ENCODE results near the gene CNNM1. TPM values are rescaled to one million over a fixed set of nuclear protein-coding genes. Genes with fewer than 3 reads are reported as not detected.
A peak's percentile ranks its signal among the peaks of the same experiment; 100 is the strongest.

Gene CNNM1
- polyA plus RNA-seq, 6 donors from 2014 or later: not detected

GRCh38 chr10:99431190-99431760 is 102.1 kb downstream of the CNNM1 start:
- H3K27me3 Mint-ChIP-seq: no peaks in the 10 kb centered on the region
- H3K4me3 Mint-ChIP-seq: peak overlapping the region; percentile 88 to 99 (median 98)
- no peaks in the 10 kb centered on the region for H3K36me3 Mint-ChIP-seq
- H3K9me3 Mint-ChIP-seq: no peaks in the 10 kb centered on the region
- DNase-seq: peak; percentile 29
- peaks cover 20 to 34% (median 29%) of the 10 kb centered on the region in 3 donors for H3K4me1 Mint-ChIP-seq
- ATAC-seq (ENCODE audit: low read depth in 2 of 2): no peak
- H3K27ac Mint-ChIP-seq: peak overlapping the region; percentile 93 to 99 (median 98)

DNA sequence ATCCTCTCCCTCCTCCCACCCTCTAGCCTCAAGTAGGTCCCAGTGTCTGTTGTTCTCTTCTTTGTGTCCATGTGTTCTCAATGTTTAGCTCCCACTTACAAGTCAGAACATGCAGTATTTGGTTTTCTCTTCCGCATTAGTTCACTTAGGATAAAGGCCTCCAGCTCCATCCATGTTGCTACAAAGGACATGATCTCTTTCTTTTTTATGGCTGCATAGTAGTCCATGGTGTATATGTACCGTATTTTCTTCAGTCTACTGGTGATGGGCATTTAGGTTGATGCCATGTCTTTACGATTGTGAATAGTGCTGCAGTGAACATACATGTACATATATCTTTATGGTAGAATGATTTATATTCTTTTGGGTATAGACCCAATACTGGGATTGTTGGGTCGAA is 102.9 kb downstream of the CNNM1 start:
- no peak for ATAC-seq (ENCODE audit: low read depth in 2 of 2)
- peaks cover 20 to 34% (median 29%) of the 10 kb centered on the region in 3 donors for H3K4me1 Mint-ChIP-seq
- H3K27ac Mint-ChIP-seq: peak overlapping the region in 1 of 6 donors; percentile 93
- H3K4me3 Mint-ChIP-seq: peak overlapping the region in 7 of 8 donors; percentile 70 to 99 (median 88)
- H3K36me3 Mint-ChIP-seq: no peaks in the 10 kb centered on the region
- H3K27me3 Mint-ChIP-seq: no peaks in the 10 kb centered on the region
- no peak for DNase-seq
- no peaks in the 10 kb centered on the region for H3K9me3 Mint-ChIP-seq

GRCh38 chr10:99432881-99433280 is 103.7 kb downstream of the CNNM1 start:
- H3K4me1 Mint-ChIP-seq: peaks cover 20 to 34% (median 29%) of the 10 kb centered on the region in 3 donors
- ATAC-seq (ENCODE audit: low read depth in 2 of 2) (no peak), DNase-seq (no peak)
- H3K4me3 Mint-ChIP-seq: peak overlapping the region in 1 of 8 donors; percentile 88
- no peaks in the 10 kb centered on the region for H3K9me3 Mint-ChIP-seq
- peak overlapping the region in 1 of 6 donors; percentile 58 for H3K27ac Mint-ChIP-seq
- no peaks in the 10 kb centered on the region for H3K27me3 Mint-ChIP-seq
- H3K36me3 Mint-ChIP-seq: no peaks in the 10 kb centered on the region

DNA sequence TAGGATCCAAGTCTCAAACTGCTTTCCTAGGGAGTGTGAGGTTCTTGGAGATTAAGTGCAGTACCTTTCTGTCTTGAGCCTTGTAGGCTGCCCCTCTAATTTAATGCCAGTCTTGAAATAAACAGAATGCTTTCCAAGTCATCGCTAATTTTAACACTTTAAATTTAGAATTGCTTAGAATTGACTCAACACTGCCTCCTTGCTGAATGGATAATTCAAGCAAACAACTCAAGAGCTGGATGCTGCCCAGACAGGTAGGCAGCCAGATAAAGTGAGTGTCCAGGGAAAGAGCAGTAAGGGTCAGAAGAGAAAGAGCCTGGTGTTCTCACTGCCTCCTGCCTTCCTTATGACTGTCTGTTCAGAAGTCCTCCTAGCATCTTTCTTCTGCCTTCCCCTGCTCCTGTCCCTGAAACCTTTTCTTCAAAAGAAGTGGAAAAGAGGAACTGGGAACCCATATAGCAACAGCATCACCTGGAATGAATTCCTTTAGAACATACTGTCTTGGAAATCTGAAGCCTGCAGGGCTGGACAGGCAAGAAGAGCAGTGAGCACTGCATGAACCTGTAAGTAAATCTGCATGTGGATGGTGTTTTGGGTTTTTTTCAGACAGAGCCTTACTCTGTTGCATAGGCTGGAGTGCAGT is 104.3 kb downstream of the CNNM1 start:
- Mint-ChIP-seq H3K36me3 (no peaks in the 10 kb centered on the region), H3K4me1 (peaks cover 20 to 34% (median 29%) of the 10 kb centered on the region in 3 donors)

GRCh38 chr10:99435986-99436638 is 107.0 kb downstream of the CNNM1 start:
- DNase-seq (peak; percentile 48), ATAC-seq (ENCODE audit: low read depth in 2 of 2) (peak; percentile 47 to 53)
- H3K4me1 Mint-ChIP-seq: peaks cover 8 to 16% (median 11%) of the 10 kb centered on the region in 3 donors
- no peaks in the 10 kb centered on the region for H3K9me3 Mint-ChIP-seq
- H3K27ac Mint-ChIP-seq: peak overlapping the region in 2 of 6 donors; percentile 3 to 45
- H3K27me3 Mint-ChIP-seq: no peaks in the 10 kb centered on the region
- no peaks in the 10 kb centered on the region for H3K36me3 Mint-ChIP-seq
- peak overlapping the region in 1 of 8 donors; percentile 69 for H3K4me3 Mint-ChIP-seq

More for the DNA sequence above, 104.3 kb downstream of the CNNM1 start:
- Mint-ChIP-seq H3K27ac (peak overlapping the region in 1 of 6 donors; percentile 69), H3K27me3 (no peaks in the 10 kb centered on the region), H3K9me3 (no peaks in the 10 kb centered on the region), H3K4me3 (peak overlapping the region in 2 of 8 donors; percentile 23 to 88)
- no peak for DNase-seq
- no peak for ATAC-seq (ENCODE audit: low read depth in 2 of 2)

DNA sequence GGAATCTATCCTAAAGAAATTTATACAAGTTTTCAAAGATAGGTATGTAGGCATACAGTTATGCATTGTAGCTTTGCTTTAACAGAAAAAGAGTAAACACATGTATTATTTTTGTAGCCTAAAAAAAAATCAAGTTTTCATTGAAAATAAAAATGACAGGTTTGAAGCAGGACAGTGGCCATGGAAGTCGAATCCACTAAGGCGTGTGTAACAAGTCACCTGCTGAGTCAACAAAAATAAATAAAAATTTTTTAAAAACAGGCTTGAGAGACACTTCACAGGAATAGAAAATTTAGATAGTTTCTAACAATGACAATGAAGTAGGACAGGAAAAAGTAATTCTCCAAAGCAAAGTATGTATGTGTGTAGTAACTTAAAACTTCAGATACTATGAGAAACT is 109.7 kb downstream of the CNNM1 start:
- Mint-ChIP-seq H3K36me3 (no peaks in the 10 kb centered on the region), H3K4me1 (peaks cover 0 to 5% (median 0%) of the 10 kb centered on the region in 3 donors), H3K9me3 (no peaks in the 10 kb centered on the region), H3K27ac (no peak overlapping the region), H3K27me3 (peaks cover 0 to 4% (median 0%) of the 10 kb centered on the region in 3 donors), H3K4me3 (no peak overlapping the region)
- no peak for DNase-seq
- ATAC-seq (ENCODE audit: low read depth in 2 of 2): no peak

DNA sequence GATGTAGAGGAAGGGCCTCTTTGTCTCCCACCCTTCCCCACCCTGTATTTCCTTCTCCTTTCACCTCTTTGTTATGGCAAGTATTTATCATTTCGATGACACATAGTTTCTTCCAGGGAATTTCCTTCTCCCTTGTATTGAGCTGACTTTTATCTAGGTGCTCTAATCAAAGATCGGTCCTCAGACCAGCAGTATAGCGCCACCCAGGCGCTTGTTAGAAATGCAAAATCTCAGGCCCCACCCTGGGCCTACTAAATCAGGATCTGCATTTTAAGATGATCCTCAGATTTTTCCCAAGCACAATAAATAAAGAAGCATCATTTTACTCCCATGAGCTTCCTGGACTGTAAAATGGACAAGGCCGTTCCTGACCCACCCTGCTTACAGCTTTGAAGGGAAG is 113.2 kb downstream of the CNNM1 start:
- H3K27me3 Mint-ChIP-seq: peaks cover 0 to 15% (median 3%) of the 10 kb centered on the region in 3 donors
- no peak overlapping the region for H3K4me3 Mint-ChIP-seq
- H3K9me3 Mint-ChIP-seq: no peaks in the 10 kb centered on the region
- H3K36me3 Mint-ChIP-seq: no peaks in the 10 kb centered on the region
- H3K27ac Mint-ChIP-seq: no peak overlapping the region
- no peaks in the 10 kb centered on the region for H3K4me1 Mint-ChIP-seq
- DNase-seq (no peak), ATAC-seq (ENCODE audit: low read depth in 2 of 2) (no peak)

GRCh38 chr10:99443500-99443899 is 114.3 kb downstream of the CNNM1 start:
- Mint-ChIP-seq H3K36me3 (no peaks in the 10 kb centered on the region), H3K4me1 (no peaks in the 10 kb centered on the region), H3K9me3 (no peaks in the 10 kb centered on the region), H3K27me3 (peaks cover 0 to 15% (median 4%) of the 10 kb centered on the region in 3 donors), H3K27ac (no peak overlapping the region), H3K4me3 (no peak overlapping the region)
- ATAC-seq (ENCODE audit: low read depth in 2 of 2): no peak
- no peak for DNase-seq

Other genes starting within 250 kb of the CNNM1 start
- gene HPSE2, start 93.5 kb upstream of the CNNM1 start, polyA plus RNA-seq (ENCODE audit: low read depth in 6 of 6): not detected
- 10 to 100 TPM in 5 of 6 donors, 1 to 10 TPM in 1; 8.8 to 15.5 (median 11.2) TPM for gene GOT1, start 101.3 kb downstream of the CNNM1 start, polyA plus RNA-seq (ENCODE audit: low read depth in 6 of 6)
- not detected for gene NKX2-3, start 203.6 kb downstream of the CNNM1 start, polyA plus RNA-seq (ENCODE audit: low read depth in 6 of 6)